IPS-15b (cell line): ENCODE data around the gene LSM3.

ENCODE experiments used
- H3K27me3 ChIP-seq: one replicate; pipeline ENCODE4 v1.6.1; 2013; ENCODE audit warnings: low read length; ENCODE audit not compliant: control insufficient read depth, insufficient read depth
- H3K36me3 ChIP-seq: one replicate; pipeline ENCODE4 v1.6.1; 2013; ENCODE audit warnings: low read length; ENCODE audit not compliant: control insufficient read depth, insufficient read depth
- H3K4me1 ChIP-seq: one replicate; pipeline ENCODE4 v1.6.1; 2013; ENCODE audit warnings: mild to moderate bottlenecking, low read length; ENCODE audit not compliant: control insufficient read depth, insufficient read depth
- H3K4me3 ChIP-seq: one replicate; pipeline ENCODE4 v1.5.1; 2013; ENCODE audit warnings: low read depth, low read length
- H3K9ac ChIP-seq: one replicate; pipeline ENCODE4 v1.6.1; 2013; ENCODE audit warnings: low read depth, mild to moderate bottlenecking, low read length
- H3K9me3 ChIP-seq: one replicate; pipeline ENCODE4 v1.6.1; 2013; ENCODE audit warnings: mild to moderate bottlenecking, low read length; ENCODE audit not compliant: control insufficient read depth, insufficient read depth

Gene LSM3

DNA sequence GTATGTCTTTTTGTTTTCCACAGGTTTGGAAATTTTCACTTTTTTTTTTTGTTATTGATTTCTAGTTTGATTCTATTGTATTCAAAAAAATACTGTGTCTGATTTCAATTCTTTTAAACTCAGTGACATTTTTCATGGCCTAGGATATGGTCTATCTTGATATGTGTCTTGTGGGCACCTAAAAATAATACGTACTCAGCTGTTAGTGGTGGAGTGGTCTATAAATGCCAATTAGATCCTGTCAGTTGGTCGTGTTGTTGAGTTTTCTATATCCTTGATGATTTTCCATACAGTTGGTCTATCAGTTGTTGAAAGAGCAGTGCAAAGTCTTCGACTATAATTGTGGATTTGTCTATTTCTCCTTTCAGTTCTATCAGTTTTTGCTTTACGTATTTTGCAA lies 61.7 kb downstream of the LSM3 start:
- Histone ChIP-seq H3K4me3 (no peak overlapping the region), H3K27me3 (no peaks in the 10 kb centered on the region), H3K36me3 (no peaks in the 10 kb centered on the region), H3K9me3 (no peaks in the 10 kb centered on the region), H3K4me1 (no peaks in the 10 kb centered on the region), H3K9ac (no peak overlapping the region)

DNA sequence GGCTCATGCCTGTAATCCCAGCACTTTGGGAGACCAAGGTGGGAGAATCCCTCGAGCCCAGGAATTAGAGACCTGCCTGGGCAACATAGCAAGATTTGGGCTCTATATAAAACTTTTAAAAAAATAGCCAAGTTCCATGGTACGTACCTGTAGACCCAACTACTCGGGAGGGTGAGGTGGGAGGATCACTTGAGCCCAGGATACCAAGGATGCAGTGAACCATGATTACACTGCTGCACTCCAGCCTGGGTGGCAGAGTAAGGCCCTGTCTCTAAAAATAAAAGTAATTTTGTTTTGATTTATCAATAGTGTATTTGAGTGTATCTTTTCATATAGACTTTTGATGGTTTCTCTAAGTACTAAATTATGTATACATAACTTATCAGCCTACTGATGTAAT lies 63.1 kb downstream of the LSM3 start:
- H3K9me3 ChIP-seq: no peaks in the 10 kb centered on the region
- H3K4me1 ChIP-seq: no peaks in the 10 kb centered on the region
- H3K4me3 ChIP-seq: no peak overlapping the region
- no peaks in the 10 kb centered on the region for H3K27me3 ChIP-seq
- H3K36me3 ChIP-seq: no peaks in the 10 kb centered on the region
- no peak overlapping the region for H3K9ac ChIP-seq

DNA sequence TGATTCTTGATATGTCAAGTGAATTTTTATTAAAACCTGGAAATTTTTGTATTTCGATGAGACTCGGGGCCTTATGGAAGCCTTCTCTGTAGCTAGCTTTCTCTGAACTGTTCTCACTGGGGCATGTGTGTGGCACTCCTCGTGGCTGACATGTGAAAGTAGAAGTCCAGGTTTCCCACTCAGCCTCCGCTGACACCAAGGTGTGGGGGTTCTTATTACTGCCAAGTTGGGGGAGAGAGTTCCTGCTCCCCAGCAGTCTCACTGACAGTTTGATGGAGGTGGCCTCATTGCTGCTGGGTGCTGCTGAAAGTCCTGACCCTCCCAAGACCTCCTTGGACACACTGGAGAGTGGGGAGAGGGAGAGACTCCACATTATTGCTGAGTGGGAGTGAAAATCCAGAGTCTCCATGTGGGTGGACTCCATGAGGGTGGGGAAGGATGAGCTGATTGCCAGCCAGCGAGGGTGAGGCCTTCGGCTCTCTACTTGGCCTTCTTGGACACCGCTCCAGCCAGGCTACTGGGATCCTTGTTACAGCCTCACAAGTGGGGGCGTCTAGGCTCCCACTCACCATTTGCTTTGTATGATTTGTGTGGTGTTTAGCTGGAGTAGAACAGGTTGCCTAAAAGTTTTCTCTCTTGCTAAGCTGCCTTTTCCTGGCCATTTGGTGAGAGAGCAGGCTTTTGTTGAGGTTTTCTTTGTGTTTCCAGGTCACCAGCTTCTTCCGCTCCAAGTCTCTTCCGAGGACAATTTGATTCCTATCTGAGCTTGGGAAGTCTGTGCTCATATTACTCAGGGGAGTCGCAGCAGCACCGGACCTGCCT lies 64.1 kb downstream of the LSM3 start:
- no peak overlapping the region for H3K4me3 ChIP-seq
- no peak overlapping the region for H3K9ac ChIP-seq
- H3K4me1 ChIP-seq: no peaks in the 10 kb centered on the region
- H3K9me3 ChIP-seq: no peaks in the 10 kb centered on the region
- H3K36me3 ChIP-seq: no peaks in the 10 kb centered on the region
- H3K27me3 ChIP-seq: no peaks in the 10 kb centered on the region

DNA sequence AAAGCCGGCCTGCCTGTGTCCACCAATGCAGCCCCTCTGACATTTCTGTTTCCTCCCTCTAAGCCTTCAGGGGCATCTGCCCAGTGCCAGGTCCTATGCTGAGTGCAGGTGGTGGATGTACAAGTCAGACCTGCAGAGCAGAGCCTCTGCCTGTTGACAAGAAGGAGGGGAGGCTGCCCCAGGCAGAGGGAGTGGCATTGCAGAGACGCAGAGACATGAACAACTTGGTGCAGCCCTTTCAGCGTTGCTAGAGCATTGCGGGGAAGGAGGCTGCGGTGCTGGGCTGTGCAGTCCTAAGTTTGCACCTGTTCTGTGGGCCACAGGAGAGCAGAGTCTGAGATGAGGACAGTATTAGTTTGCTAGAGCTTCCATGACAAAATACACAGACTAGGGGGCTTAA lies 65.2 kb downstream of the LSM3 start:
- peaks cover 2% of the 10 kb centered on the region for H3K36me3 ChIP-seq
- no peaks in the 10 kb centered on the region for H3K27me3 ChIP-seq
- no peaks in the 10 kb centered on the region for H3K4me1 ChIP-seq
- no peak overlapping the region for H3K4me3 ChIP-seq
- no peaks in the 10 kb centered on the region for H3K9me3 ChIP-seq
- no peak overlapping the region for H3K9ac ChIP-seq

DNA sequence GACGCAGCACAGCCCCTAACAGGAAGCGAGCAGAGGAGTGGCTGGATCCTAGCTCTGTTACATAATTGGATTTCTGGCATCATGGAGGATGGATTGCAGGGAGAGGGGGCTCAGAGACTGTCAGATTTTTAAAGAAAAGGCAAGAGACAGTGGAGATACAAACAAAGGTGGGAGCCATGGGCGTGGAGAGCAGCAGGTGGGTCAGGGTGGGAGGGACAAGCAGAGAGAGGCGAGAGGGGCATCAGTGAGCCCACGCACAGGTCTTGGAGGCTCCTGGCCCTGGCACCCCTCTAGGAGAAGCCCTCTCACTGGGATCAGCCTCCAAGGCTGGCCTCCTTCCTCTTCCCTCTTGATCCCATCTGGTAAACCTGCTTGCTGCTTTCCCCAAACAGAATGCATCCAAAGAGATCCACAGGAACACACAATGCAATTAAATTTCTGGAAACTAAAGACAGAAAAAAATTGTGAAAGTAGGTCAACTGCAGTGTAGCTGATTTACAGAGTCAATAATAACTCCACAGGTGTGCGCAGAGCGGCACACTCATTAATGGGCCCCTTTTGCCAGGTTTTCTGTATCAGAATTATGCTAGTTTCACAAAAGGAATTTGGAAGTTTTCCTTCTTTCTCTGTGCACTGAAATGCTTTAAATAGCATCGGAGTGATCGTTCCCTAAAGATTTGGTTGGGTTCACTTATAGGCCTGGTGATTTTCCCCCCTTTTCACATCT lies 66.1 kb downstream of the LSM3 start:
- Histone ChIP-seq H3K4me1 (no peaks in the 10 kb centered on the region), H3K27me3 (no peaks in the 10 kb centered on the region), H3K9ac (no peak overlapping the region), H3K4me3 (no peak overlapping the region), H3K9me3 (no peaks in the 10 kb centered on the region), H3K36me3 (peaks cover 2% of the 10 kb centered on the region)

DNA sequence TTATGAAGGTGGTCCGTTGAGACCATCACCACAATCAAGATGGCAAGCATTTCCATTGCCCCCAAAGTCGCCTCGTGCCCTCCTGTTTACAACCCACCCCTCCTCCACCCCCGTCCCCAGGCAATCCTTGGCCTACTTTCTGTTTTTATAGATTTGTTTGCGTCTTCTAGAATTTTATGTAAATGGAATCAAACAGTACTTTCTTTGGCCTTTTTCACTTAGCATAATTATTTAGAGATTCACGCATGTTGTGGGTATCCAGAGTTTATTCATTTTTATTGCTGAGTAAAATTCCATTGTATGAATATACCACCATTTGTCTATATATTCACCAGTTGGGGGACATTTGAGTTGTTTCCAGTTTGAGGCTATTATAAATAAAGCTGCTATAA lies 66.6 kb downstream of the LSM3 start:
- H3K36me3 ChIP-seq: peaks cover 2% of the 10 kb centered on the region
- no peaks in the 10 kb centered on the region for H3K27me3 ChIP-seq
- H3K9me3 ChIP-seq: no peaks in the 10 kb centered on the region
- H3K9ac ChIP-seq: no peak overlapping the region
- H3K4me1 ChIP-seq: no peaks in the 10 kb centered on the region
- H3K4me3 ChIP-seq: no peak overlapping the region

DNA sequence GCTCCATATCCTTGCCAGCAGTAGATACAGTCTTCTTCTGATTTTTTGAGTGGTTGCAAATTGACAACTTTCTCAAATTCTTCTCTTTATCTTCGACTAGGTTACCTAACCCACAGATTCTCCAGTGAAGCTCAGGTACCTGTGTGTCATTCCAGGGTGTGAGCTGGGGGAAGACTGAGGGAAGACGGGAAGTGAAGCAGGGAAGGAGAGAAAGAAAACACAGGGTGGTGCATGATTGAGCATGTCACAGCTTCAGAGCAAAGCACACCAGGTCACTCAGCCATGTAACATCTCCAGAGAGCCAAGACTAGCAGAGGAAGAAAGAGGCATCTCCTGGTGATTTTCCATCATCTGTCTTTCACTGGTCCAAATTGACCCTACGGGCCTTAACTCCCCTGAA lies 67.2 kb downstream of the LSM3 start:
- no peaks in the 10 kb centered on the region for H3K9me3 ChIP-seq
- no peak overlapping the region for H3K9ac ChIP-seq
- peaks cover 2% of the 10 kb centered on the region for H3K36me3 ChIP-seq
- no peaks in the 10 kb centered on the region for H3K4me1 ChIP-seq
- no peaks in the 10 kb centered on the region for H3K27me3 ChIP-seq
- H3K4me3 ChIP-seq: no peak overlapping the region

DNA sequence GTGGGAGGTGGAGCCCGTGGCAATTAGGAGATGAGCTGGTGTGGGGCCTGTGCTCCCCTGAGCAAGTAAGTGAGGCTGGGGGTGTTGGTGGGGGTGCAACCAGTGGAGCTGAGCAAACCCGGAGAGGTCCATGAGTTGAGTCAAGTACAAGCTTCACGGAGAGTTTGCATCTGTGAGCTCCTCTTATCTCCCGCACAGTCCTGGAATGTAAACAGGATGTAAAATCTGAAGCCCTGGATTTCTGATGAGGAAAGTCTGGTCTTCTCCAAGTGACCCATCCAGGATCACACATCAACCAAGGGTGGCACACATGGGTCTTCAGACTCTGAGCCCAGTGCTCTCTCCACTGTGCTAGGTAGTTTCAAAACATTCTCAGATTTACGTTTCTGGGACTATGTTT lies 67.8 kb downstream of the LSM3 start:
- peaks cover 2% of the 10 kb centered on the region for H3K36me3 ChIP-seq
- no peaks in the 10 kb centered on the region for H3K27me3 ChIP-seq
- no peaks in the 10 kb centered on the region for H3K9me3 ChIP-seq
- no peaks in the 10 kb centered on the region for H3K4me1 ChIP-seq
- no peak overlapping the region for H3K4me3 ChIP-seq
- H3K9ac ChIP-seq: no peak overlapping the region

DNA sequence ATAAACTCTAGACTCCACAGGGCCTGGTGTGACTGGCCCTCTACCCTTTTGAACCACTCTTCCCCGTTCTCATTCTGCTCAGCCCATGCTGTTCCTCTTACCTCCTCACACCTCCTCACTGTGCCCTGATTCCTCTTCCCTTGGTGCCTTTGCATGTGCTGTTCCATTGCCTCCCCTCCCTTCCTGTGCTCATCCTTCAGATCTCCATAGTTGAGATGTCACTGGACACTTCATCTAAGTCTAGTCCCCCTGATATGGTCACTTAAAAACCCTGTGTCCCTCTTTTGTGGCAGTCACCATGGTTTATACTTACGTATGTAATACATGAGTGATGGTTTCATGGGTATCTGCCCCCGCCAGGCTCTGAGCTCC lies 69.8 kb downstream of the LSM3 start:
- no peak overlapping the region for H3K4me3 ChIP-seq
- H3K9me3 ChIP-seq: no peaks in the 10 kb centered on the region
- H3K36me3 ChIP-seq: peaks cover 2% of the 10 kb centered on the region
- no peaks in the 10 kb centered on the region for H3K27me3 ChIP-seq
- H3K4me1 ChIP-seq: no peaks in the 10 kb centered on the region
- no peak overlapping the region for H3K9ac ChIP-seq

DNA sequence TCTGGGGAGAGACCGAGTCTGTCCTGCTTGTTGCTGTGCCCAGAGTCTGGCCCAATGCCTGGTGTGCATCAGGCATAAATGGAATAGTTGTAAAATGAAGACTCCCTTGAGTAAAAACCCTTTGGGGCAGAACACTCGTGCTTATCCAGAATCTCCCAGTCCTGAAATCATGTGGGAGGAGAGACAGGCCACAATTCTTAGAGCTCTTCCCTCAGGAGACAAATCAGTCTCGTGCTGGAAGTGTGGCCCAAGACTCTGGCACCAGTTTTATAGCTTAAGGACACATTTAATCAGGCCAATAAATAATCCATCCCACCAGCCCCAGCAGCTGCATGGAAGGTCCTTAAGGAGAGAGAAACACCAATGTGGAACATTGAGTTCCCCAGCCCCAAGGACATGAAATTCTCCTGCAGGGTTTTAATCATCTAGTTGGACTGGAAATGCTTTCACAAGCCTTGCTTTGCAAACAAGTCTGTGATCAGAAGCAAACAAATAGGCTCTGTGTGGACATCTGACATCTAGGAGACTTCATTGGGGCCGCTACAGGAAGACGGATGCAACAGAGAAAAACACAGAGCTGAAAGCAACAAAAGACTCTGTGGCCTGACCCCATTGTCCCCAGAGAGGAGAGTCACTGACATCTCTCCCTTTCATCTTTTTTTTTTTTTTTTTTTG lies 70.4 kb downstream of the LSM3 start:
- H3K27me3 ChIP-seq: no peaks in the 10 kb centered on the region
- H3K4me3 ChIP-seq: no peak overlapping the region
- no peaks in the 10 kb centered on the region for H3K4me1 ChIP-seq
- no peaks in the 10 kb centered on the region for H3K9me3 ChIP-seq
- H3K36me3 ChIP-seq: peaks cover 2% of the 10 kb centered on the region
- no peak overlapping the region for H3K9ac ChIP-seq
